ENCODE measurements around the gene CERS1.

Gene CERS1

DNA sequence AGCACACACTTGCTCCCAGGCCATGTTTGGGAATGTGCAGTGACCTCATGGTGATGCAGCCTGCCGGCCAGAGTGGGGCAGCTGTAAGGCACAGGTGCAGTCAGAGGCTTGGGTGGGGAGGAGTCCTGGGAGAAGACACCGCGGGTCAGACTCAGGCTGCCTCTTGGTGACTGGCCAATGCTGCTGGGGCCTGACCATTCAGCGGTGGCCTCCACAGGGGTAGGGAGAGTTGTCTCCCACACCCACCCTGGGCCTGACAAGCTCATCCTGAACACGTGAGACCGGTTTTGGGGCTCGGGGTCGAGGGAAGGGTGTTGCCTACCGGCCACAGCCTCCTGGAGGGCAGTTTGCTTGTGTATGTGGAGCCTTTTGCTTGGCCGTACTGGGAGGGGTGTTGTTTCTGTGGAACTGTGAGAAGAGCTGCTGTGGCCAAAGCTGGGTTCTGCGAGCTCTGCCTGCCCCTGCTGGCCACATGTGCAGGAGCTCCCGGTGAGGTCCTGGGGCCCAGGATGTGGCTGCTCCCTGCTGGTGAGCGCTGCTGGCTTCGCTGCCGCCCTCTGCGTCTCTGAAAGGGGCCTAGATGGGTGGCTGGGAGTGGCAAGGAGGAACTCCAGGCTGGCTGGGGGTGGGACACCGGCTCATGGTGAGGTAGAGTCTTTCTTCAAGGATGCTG lies 42.1 kb downstream of the CERS1 start:
- no peak for DNase-seq

GRCh38 chr19:18852648-18853047 lies 43.3 kb downstream of the CERS1 start:
- no peak for DNase-seq

GRCh38 chr19:18851673-18852325 lies 44.2 kb downstream of the CERS1 start:
- no peak for DNase-seq

DNA sequence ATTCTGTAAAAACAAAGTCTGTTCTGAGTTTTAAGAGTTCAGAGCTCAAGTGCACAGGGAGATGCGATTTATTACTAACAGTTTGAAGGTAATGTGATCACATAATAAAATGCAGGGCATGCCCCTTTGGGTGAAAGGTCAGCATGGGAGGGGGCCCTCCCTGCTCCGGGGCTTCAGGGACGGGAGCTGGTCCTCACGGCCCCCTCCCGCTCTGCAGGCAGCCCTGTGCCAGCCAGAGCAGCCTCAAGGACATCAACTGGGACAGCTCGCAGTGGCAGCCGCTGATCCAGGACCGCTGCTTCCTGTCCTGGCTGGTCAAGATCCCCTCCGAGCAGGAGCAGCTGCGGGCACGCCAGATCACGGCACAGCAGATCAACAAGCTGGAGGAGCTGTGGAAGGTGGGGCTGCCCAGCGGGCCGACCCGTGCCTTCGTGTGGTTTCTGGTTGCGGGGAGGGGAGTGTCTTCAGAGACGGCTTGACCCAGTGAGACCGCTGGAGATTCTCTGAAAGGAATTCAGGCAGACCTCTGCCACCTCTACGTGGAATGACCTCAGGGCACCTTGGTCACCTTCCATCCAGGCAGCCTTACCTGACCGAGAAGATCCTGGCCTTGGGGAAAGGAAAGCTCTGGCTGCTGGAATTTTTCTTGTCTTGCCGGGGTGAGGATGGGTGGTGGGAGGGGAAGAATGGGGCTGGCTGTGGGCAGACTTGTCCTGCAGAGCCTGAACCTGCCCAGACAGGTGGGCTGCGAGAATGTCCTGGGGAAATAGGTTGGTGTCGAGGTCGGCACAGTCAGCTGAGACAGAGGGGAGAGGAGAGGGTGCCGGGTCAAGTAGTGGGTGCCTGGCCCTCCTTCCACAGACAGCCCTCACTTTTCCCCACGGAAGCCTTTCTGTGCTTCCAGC lies 45.2 kb downstream of the CERS1 start:
- no peak for DNase-seq

- DNase-seq: no peak
Observed at GRCh38 chr19:18849838-18850400, 46.0 kb downstream of the CERS1 start.

GRCh38 chr19:18848878-18849661 lies 46.9 kb downstream of the CERS1 start:
- DNase-seq: peak; percentile 36

DNA sequence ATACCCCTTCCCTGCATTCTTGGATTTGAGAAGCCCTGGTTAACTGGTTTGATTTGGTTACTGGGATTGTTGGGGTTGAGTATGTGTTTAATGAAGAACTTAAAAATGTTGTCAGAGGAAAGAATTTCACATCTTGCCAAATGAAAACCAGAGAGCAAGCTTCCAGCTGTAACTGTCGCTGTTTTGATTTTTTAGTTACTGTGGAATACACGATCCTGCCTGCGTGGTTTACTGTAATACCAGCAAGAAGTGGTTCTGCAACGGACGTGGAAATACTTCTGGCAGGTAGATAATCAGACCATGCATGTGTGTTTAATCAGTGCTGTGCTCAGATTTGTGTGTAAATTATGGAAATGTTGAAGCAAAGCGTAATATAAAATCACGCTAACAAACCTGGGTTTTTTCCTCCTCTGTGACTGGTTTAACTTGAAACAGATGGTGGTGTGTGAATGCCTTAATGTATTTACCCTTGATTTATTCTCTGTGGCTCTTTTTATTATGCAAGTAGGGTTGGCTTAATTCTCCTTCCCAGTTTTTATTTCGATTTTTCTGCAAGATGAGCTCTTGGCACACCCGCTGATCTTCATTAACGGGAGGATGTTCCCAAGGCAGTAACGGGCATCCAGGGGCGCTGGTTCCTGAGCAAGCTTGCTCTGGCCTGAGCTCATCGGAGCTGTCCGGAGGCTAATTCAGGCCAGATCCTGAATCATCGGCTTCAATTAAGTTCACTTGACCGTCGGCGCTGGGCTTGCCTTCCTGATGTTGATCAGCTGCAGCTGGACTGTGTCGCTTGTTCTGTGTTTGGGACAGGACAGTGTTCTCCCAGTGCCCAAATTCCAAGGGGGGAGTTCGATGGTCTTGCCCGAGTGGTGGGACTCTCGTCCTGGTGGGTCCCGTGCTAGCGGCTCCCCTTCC lies 48.2 kb downstream of the CERS1 start:
- no peak for DNase-seq

DNA sequence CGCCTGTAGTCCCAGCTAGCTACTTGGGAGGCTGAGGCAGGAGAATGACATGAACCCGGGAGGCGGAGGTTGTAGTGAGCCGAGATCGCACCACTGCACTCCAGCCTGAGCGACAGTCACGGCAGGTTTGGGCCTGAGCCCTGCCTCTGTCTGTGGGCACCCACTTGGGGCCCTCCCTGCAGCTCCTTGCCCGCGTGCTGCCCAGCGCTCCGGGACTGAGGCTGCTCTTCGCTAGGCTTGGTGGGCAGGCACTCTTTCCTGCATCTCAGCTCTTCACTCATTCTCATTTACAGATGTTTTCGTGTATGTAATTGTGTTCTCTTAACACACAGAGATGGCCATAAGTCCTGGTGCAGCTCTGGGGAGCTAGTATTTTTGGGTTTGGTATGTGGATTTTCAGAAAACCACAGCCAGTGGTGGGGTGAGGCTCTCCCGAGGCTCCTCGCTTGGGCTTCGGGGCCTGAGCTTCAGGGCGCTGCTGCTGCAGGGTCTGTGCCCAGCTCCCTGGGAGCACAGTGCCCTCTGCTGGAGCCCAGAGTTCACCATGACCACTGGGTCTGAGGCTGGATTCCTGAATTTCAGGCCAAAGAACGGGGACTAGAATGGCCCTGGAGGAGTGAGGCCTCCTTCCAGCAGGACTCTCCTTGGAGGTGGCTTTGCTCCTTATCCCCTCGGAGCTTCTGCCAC lies 49.0 kb downstream of the CERS1 start:
- DNase-seq: peak; percentile 58

DNA sequence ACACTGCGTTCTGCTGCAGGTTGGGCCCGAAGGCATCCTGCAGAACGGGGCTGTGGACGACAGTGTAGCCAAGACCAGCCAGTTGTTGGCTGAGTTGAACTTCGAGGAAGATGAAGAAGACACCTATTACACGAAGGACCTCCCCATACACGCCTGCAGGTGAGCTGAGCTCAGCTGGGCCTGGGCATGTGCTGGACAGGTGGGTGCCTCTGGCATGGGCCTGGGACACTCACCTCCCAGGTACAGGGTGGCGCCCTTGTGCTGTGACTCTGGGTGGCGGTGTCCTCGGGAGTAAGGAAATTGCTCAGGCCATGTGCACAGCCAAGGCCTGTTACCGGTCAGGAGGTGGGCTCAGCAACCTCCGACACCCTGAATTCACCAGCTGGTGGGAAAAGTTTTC lies 50.0 kb downstream of the CERS1 start:
- no peak for DNase-seq

- DNase-seq: no peak
Observed at GRCh38 chr19:18844806-18845329, 51.1 kb downstream of the CERS1 start.

- DNase-seq: no peak
Observed at GRCh38 chr19:18843960-18844359, 52.0 kb downstream of the CERS1 start.

DNA sequence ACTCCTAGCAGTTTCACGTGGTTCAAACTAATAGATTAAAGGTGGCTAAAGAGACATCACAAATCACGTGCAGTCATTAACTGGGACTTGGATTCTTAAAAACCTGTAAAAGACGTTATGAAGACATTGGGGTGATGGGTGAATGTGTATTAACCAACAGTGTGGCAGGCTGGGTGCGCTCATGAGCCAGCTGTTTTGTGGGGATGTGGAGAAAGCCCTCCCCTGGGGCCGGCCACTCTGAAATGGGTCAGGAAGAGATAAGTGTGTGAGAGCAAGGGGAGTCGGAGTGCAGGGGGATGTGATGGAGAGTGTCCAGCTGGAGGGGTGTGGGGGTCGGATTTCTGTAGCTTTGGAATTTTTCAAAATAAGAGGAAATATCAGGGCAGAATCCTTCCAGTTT lies 53.8 kb downstream of the CERS1 start:
- DNase-seq: no peak

DNA sequence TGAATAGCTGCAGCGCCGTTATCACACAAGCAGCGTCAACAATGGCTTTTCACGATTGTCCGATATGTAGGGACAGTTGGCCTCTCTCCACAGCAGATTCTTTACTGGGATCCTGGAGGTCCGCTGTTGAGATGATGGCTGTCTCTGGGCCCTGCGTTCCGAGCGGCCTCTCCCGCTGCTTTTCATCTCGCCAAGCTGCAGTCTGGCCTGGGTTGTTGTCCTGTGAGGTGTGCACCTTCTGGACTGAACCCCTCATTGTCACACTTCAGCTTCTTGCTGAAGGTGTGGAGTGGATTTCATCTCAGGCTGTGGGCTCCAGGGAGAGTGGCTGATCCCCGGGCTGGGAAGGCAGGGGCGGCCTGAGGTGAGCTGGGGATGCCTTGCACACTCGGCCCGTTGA lies 54.6 kb downstream of the CERS1 start:
- no peak for DNase-seq

GRCh38 chr19:18840288-18841267 lies 55.4 kb downstream of the CERS1 start:
- no peak for DNase-seq

DNA sequence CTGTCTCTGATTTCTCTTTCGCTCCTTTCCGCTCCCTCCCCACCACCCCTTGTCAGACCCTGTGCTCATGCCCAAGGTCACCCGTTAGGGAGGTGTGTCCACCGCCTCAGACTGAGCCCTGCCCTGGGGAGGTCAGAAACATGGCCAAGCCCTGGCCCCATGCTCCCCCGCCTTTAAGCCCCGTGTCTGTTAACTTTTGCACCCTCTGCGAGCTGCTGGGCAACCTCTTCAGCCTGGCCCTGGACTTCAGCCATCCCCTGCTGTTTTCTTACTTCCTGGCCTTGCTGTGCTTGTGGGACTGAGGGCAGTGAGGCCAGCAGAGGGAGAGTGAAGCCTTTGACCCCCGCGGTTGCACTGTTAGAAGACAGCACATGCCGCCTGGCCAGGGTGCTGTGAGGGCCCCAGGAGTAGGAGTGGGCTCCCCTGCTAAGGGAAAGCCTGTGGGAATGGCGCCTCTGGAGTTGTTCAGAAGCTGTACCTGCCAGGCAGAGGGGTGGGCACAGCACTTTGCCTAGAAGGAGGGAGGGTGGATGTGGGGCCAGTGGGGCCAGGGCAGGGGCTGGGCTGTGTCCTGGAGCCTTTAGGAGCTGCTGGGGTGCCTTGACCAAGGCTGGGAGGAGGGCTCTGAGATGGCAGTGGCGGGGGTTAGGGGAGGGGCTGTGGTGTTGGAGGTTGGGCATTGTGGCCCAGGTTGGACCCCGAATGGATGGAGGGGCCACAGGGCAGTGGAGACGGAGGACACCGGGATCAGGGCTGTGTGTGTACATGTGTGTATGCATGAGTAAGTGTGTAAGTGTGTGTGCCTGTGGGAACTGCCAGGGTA lies 56.3 kb downstream of the CERS1 start:
- DNase-seq: no peak

GRCh38 chr19:18834644-18834984 lies 61.3 kb downstream of the CERS1 start:
- DNase-seq: no peak

GRCh38 chr19:18833849-18834643 lies 61.9 kb downstream of the CERS1 start:
- no peak for DNase-seq

DNA sequence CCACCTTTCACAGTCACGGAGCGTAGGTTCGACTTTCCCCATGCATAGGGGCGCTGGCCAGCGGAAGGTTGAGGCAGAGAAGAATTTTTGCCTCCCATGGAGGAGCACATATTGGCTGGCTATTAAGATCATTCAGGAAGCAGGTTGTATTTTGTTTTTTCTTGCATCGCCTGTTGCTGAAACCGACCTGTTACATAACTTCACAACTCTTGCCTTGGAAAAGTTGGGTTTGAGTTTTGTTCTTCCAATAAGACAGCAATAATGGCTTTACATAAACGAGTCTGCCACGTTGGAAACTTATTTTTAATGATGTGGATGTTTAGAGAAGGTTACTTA lies 62.8 kb downstream of the CERS1 start:
- no peak for DNase-seq

All from stimulated activated naive CD4-positive, alpha-beta T cell treated with Interleukin-2 at 50 U/mL for 16 hours (primary cell).